HUDEP-2 (cell line): ENCODE results near the gene KRTDAP.

Experiments used
- DNase-seq, 76 experiments: peaks; one replicate each; lab custom pipeline; 2025; ENCODE audit not compliant: unreplicated experiment in 76 of 76; lab: John Stamatoyannopoulos, UW

KRTDAP gene

DNA sequence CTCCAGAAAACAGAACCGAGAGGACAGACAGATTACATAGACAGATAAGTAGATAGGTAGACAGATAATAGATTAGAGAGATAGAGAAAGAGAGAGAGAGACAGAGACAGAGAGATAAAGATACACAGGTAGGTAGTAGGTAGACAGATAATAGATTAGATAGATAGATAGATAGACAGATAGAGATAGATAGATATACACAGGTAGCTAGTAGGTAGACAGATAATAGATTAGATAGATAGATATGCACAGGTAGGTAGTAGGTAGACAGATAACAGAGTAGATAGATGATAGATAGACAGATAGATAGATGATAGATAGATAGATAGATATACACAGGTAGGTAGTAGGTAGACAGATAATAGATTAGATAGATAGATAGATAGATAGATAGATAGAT, 32.1 kb downstream of the KRTDAP start:
- no peak for DNase-seq

DNA sequence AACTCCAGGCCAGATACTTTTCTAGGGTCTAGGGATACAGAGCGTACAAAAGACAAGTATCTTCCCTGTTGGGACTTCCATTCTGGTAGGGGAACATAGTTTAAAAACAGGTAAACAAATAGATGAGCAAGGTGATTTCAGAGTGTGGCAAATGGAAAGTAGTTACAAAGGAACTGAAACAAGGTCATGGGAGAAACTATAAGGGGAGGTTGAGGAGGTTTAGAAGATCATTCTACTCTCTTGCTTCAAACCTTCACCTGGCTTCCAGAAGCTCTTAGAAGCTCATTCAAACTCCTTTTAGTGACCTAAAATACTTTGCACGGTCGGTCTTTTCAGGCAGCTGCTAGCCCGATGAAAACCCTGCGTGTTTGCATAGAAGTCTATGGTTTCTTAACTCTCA, 33.1 kb downstream of the KRTDAP start:
- no peak for DNase-seq

GRCh38 chr19:35455616-35456201, 34.6 kb downstream of the KRTDAP start:
- no peak for DNase-seq

GRCh38 chr19:35454663-35455062, 35.6 kb downstream of the KRTDAP start:
- DNase-seq: no peak

- DNase-seq: no peak
Observed at GRCh38 chr19:35451338-35452096, 38.7 kb downstream of the KRTDAP start.

DNA sequence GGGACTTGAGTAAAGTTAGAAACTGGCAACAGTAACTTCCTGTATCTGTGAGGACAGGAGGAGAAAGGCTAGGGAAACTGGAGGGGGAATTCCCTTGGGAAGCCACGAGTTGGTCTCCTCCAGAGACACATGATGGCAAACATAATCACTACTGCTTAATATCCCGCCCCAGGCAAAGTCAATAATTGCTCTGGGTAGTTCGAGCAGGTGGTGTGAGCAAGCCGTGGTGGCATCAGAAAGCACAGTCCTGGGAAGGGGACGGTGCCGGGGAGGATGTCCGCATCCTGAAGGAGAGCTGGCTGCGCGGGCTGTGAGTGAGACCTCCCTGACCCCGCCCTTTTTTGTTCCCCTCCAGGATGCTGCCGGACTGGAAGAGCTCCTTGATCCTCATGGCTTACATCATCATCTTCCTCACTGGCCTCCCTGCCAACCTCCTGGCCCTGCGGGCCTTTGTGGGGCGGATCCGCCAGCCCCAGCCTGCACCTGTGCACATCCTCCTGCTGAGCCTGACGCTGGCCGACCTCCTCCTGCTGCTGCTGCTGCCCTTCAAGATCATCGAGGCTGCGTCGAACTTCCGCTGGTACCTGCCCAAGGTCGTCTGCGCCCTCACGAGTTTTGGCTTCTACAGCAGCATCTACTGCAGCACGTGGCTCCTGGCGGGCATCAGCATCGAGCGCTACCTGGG, 40.8 kb downstream of the KRTDAP start:
- DNase-seq: no peak

DNA sequence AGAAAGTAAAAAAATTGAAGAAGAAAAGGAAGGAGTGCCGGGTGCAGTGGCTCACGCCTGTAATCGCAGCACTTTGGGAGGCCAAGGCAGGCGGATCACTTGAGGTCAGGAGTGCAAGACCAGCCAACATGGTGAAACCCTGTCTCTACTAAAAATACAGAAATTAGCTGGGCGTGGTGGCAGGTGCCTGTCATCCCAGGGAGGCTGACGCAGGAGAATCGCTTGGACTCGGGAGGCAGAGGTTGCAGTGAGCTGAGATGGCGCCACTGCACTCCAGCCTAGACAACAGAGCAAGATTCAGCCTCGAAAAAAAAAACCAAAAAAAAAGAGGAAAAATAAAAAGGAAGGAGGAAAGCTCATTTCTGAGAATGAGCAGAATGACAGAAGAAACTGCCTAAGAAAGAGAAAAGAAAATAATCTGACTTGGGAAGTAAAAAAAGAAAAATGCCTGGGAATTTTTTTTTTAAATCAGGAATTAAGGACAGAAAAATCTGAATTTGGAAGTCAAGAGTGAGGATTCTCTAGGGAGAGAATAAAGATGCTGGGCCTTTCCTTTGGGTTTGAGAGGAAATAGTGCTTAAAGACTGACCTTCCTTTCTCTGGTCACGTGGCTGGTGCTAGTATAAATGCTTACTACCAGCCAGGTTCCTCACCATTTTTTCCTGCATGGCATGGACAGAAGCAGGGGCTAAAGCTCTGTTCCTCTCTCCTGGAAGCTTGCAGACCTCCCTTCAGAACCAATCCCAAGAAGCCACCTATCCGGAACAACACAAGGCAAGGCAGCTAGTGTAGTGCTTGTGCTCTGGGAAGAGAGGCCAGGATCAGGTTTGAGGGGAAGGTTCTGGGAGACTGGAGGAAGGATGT, 42.4 kb downstream of the KRTDAP start, which contains the start of gene FFAR2:
TSS of gene FFAR2 (plus strand) at position 652 of the 864 bp plus-strand sequence. CDS start 1,458 bp downstream, outside the sequence.
- DNase-seq: no peak

DNA sequence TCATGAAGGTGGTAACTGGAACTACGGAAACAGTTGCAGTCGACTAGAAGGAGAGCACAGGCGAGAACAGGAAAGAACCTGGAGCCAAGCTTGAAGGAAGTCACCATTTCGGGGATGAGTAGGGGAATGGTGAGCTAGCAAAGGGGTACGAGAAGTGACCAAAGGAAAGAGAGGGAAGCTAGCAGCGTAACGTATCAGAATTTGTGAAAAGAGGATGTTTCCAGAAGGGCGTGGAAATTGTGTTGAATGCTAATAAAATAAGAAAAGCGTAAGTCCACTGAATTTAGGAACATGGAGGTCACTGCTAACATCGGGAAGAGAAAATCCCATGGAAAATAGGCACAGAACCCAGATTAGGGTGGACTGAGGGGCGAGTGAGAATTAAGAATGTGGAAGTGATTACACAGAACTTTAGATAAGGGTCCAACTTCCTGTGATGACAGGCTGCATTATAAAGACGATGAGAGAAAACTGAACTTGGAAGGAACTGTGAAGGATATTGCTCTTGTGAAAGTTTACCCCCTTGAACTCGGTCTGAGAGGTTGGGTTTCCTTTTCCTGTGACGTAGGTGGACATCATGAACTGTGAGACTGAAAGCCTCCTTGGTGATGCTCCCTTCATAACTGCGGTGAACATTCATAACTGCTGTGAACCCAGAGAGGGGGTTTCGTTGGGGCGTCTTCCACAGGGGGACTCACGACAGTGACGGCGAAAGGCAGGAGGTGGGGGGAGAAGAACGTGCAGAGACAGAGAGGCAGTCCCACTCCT, 44.3 kb downstream of the KRTDAP start:
- DNase-seq: no peak

GRCh38 chr19:35444735-35445134, 45.5 kb downstream of the KRTDAP start:
- peak in 4 of 76 experiments; percentile 11 to 21 (median 16) for DNase-seq

GRCh38 chr19:35442091-35442490, 48.2 kb downstream of the KRTDAP start:
- DNase-seq: no peak

DNA sequence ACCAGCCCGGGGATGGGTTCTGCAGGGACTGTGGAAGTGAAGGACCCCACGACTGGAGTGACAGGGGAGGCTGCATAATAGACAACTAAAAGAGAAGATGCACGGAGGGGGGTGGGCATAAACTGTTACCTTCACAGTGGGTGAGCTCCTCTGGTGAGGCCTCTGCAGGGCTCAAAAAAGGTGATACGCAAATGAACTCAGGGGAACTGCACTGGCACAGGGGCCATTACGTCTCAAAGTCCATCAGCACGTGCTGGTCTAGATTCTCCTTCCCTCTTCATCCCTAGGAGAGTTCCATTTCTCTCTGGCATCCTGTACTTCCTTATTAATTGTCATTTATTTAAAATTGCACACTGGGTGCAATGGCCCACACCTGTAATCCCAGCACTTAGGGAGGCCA, 50.3 kb downstream of the KRTDAP start:
- DNase-seq: no peak

DNA sequence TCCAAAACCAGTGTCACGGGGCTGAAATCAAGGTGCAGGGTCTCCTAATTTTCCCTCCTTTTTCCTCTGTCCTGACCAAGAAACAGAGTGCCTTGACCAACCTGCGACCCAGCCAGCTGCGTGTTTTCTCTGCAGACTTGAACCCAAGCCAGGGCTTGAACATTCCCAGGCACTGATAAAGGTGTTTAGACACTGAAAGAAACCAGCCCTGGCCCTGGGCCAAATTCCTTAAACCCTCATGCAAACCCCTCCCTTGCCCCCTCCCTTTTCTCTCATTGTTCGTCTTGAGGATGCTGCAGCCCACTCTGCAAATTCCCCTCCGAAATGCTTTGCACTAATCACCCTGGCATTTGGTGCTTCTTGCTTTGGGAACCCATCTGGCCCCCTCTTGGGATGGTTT, 51.7 kb downstream of the KRTDAP start:
- DNase-seq: no peak

- DNase-seq: no peak
Observed at GRCh38 chr19:35438096-35438495, 52.2 kb downstream of the KRTDAP start.

DNA sequence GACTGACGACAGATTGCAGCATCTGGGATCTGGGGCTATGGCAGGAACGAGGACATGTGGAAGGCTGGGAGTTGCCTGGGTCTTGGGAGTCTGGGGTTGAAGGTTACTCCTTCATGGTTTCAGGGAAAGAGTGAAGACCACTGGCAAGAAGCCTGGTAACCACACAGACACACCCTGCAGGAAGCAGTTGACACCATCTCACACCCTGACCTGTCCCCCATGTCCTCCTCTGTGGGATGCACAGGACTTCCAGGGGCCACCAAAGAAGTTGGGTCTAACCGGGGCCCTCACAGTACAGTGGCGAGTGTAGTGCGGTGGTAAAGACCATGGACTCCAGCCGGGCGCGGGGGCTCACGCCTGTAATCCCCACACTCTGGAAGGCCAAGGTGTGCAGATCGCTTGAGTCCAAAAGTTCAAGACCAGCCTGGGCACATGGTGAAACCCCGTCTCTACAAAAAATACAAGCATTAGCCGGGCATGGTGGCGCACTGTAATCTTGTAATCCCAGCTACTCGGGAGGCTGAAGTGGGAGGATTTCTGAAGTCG, 52.8 kb downstream of the KRTDAP start:
- no peak for DNase-seq
